SU-DHL-6 (cell line): ENCODE measurements around the gene HAP1.

ENCODE experiments used
- H2AFZ ChIP-seq: fragments of 200-600 bp; sonication (generic); 2 replicates; pipeline ENCODE4 v1.6.1; 2014; ENCODE audit warnings: low read depth, mild to moderate bottlenecking, moderate library complexity, mixed read lengths, antibody characterized with exemption, low read length; ENCODE audit not compliant: severe bottlenecking
- H3F3A ChIP-seq: fragments of 200-600 bp; shearing (Covaris generic); 2 replicates; pipeline ENCODE4 v1.6.0; 2016; ENCODE audit warnings: antibody characterized with exemption, mild to moderate bottlenecking; ENCODE audit not compliant: insufficient read depth
- H3K27ac ChIP-seq: fragments of 200-600 bp; sonication (generic); 2 replicates; pipeline ENCODE4 v1.5.1; 2016; ENCODE audit warnings: low read depth, mild to moderate bottlenecking, low read length, moderate library complexity, mixed read lengths
- H3K27me3 ChIP-seq: fragments of 200-600 bp; sonication (generic), shearing (Covaris generic); 2 replicates; pipeline ENCODE4 v1.6.0; 2014; ENCODE audit warnings: mild to moderate bottlenecking, low read length
- H3K36me3 ChIP-seq: fragments of 200-600 bp; sonication (generic); 2 replicates; pipeline ENCODE4 v1.6.1; 2014; ENCODE audit warnings: mild to moderate bottlenecking, low read length, mixed read lengths
- H3K4me2 ChIP-seq: fragments of 300-600, 200-600 bp; shearing (Covaris generic), sonication (generic); 2 replicates; pipeline ENCODE4 v1.6.0; 2014; ENCODE audit warnings: low read length, low read depth, mild to moderate bottlenecking; ENCODE audit not compliant: poor library complexity, severe bottlenecking
- H3K4me3 ChIP-seq: fragments of 200-600 bp; sonication (generic); 2 replicates; pipeline ENCODE4 v1.5.1; 2014; ENCODE audit warnings: antibody characterized with exemption, low read length, mild to moderate bottlenecking, mixed read lengths; ENCODE audit not compliant: insufficient read depth, poor library complexity, severe bottlenecking
- H3K79me2 ChIP-seq: fragments of 200-600 bp; sonication (generic); 2 replicates; pipeline ENCODE4 v1.6.1; 2014; ENCODE audit warnings: mild to moderate bottlenecking, low read length, moderate library complexity; ENCODE audit not compliant: insufficient read depth
- H3K9ac ChIP-seq: fragments of 200-600 bp; sonication (generic); 2 replicates; pipeline ENCODE4 v1.7.0; 2014; ENCODE audit warnings: mild to moderate bottlenecking, low read length
- H3K9me2 ChIP-seq: fragments of 200-600 bp; sonication (generic); replicated peaks from 2 replicates; pipeline ENCODE4 v1.6.1; 2014; ENCODE audit warnings: low read length; ENCODE audit not compliant: insufficient read depth
- H3K9me3 ChIP-seq: fragments of 200-600 bp; sonication (generic); 2 replicates; pipeline ENCODE4 v1.6.1; 2014; ENCODE audit warnings: low read length, mixed read lengths; ENCODE audit not compliant: insufficient read depth
- H4K20me1 ChIP-seq: fragments of 200-600 bp; sonication (generic); 2 replicates; pipeline ENCODE4 v1.6.1; 2014; ENCODE audit warnings: low read depth, mild to moderate bottlenecking, antibody characterized with exemption, low read length, moderate library complexity, mixed read lengths
- CTCF ChIP-seq: fragments of 200-600 bp; sonication (generic); IDR thresholded peaks from one replicate; pipeline ENCODE4 v1.5.1; 2017; ENCODE audit warnings: antibody characterized with exemption, mild to moderate bottlenecking, low read length, moderate library complexity; ENCODE audit not compliant: insufficient read depth, poor library complexity, severe bottlenecking
- EZH2phosphoT487 ChIP-seq: fragments of 200-600 bp; sonication (generic), shearing (Covaris generic); conservative IDR thresholded peaks from 2 replicates; pipeline ENCODE4 v1.6.1; 2018; ENCODE audit warnings: mild to moderate bottlenecking, antibody characterized with exemption, low read length, moderate library complexity, mixed read lengths

HAP1 gene

GRCh38 chr17:41762841-41763240 lies 28.4 kb upstream of the HAP1 start:
- no peaks in the 10 kb centered on the region for H3K27me3 ChIP-seq
- no peak overlapping the region for H3K4me2 ChIP-seq
- no peak overlapping the region for H3K4me3 ChIP-seq
- no peaks in the 10 kb centered on the region for H3K9me3 ChIP-seq
- H3K9ac ChIP-seq, result no peak overlapping the region
- H3K79me2 ChIP-seq, result no peaks in the 10 kb centered on the region
- no peak overlapping the region for H3K27ac ChIP-seq
- no peaks in the 10 kb centered on the region for H3F3A ChIP-seq
- H4K20me1 ChIP-seq, result no peaks in the 10 kb centered on the region
- H3K36me3 ChIP-seq, result no peaks in the 10 kb centered on the region
- no peak for TF ChIP-seq EZH2phosphoT487
- no peak for TF ChIP-seq CTCF
- H2AFZ ChIP-seq, result no peak overlapping the region
- no peaks in the 10 kb centered on the region for H3K9me2 ChIP-seq

- Histone ChIP-seq H3K9ac (no peak overlapping the region), H3K4me3 (no peak overlapping the region), H3K79me2 (no peaks in the 10 kb centered on the region), H3F3A (no peaks in the 10 kb centered on the region), H3K27me3 (no peaks in the 10 kb centered on the region), H3K4me2 (no peak overlapping the region), H3K9me2 (no peaks in the 10 kb centered on the region), H4K20me1 (no peaks in the 10 kb centered on the region), H3K27ac (no peak overlapping the region), H3K9me3 (no peaks in the 10 kb centered on the region), H3K36me3 (no peaks in the 10 kb centered on the region), H2AFZ (no peak overlapping the region)
- TF ChIP-seq EZH2phosphoT487 (no peak), CTCF (no peak)
Measured at GRCh38 chr17:41762391-41762790, 27.9 kb upstream of the HAP1 start.

GRCh38 chr17:41760878-41761277 lies 26.4 kb upstream of the HAP1 start:
- Histone ChIP-seq H3K27ac (no peak overlapping the region), H3K27me3 (no peaks in the 10 kb centered on the region), H3K9me3 (no peaks in the 10 kb centered on the region), H4K20me1 (no peaks in the 10 kb centered on the region), H3K4me2 (no peak overlapping the region), H2AFZ (no peak overlapping the region), H3K9me2 (no peaks in the 10 kb centered on the region), H3F3A (no peaks in the 10 kb centered on the region), H3K79me2 (no peaks in the 10 kb centered on the region), H3K9ac (no peak overlapping the region), H3K36me3 (no peaks in the 10 kb centered on the region), H3K4me3 (no peak overlapping the region)
- TF ChIP-seq EZH2phosphoT487, result no peak
- no peak for TF ChIP-seq CTCF
